GM18951 (cell line): Measurements from ENCODE around the gene ECHDC3.

ENCODE experiments used
- POLR2A ChIP-seq: IDR thresholded peaks from 4 replicates; pipeline ENCODE4 v1.6.1; 2011; ENCODE audit warnings: mild to moderate bottlenecking; ENCODE audit not compliant: insufficient read length, insufficient read depth; ENCODE audit errors: extremely low read depth
- in situ Hi-C: fragments of 300-500 bp; cut with MboI; formaldehyde crosslinking; loops from one replicate; pipeline ENCODE4 v1.12.0; 2022; ENCODE audit warnings: low sequenced_read_pairs, mixed read lengths, inconsistent platforms; ENCODE audit not compliant: unreplicated experiment

ECHDC3 gene

DNA sequence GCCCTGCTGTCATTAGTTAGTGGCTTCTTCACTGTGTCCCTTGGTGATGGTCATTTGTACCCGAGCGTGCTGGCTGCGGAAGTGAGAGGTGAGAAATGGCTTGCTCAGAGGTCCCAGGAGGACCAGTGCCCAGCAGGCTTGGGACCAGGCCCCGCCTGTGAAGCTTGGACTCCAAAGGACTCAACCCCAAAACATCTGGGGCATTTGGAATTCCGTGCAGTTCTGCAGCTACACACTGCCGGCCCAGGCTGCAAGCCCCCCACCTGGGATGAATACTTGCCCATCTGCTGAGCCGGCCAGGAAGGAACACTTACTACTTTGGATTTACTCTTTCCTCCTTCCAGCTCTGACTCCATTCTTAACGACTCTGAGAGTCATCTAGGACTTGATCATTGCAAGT is 18.0 kb downstream of the ECHDC3 start:
- in situ Hi-C loops: no loop called here
- TF ChIP-seq POLR2A: no peak

DNA sequence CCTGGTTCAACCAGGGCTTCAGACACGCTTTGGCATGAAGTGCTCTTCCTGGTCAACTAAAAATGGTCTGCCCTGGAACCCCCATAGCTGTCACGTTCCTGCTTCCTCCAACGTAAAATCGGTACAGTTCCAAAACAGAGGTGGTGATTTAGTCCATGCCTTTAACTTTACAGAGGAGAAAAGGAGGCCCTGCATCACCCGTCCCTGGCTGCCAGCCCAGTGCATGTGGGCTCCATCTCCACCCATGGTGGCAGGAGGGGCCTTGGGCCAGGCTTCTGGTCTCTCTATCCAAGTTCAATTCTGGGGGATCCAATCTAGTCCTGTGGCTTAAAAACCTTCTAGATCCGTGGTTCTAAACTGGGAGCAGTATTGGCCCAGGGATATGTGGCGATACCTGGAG is 18.7 kb downstream of the ECHDC3 start:
- in situ Hi-C loops: no loop called here
- no peak for TF ChIP-seq POLR2A

DNA sequence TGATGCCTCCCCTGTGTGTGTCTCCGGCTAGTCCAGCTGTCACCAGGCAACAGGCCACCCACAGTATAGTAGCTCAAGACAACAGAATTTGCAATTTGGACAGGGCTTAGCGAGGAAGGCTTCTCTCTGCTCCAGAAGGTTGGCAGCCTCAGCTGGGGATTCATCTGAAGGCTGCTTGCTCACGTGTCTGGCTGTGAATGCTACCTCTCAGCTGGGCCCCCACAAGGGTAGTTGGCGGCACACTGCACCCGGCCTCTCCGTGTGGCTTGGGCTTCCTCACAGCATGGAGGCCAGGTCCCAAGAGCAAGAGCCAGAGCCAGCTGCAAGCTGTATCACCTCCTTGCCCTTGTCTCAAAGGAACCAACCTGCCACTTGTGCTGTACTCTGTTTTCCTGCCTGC is 19.2 kb downstream of the ECHDC3 start:
- no peak for TF ChIP-seq POLR2A
- in situ Hi-C loops: no loop called here

DNA sequence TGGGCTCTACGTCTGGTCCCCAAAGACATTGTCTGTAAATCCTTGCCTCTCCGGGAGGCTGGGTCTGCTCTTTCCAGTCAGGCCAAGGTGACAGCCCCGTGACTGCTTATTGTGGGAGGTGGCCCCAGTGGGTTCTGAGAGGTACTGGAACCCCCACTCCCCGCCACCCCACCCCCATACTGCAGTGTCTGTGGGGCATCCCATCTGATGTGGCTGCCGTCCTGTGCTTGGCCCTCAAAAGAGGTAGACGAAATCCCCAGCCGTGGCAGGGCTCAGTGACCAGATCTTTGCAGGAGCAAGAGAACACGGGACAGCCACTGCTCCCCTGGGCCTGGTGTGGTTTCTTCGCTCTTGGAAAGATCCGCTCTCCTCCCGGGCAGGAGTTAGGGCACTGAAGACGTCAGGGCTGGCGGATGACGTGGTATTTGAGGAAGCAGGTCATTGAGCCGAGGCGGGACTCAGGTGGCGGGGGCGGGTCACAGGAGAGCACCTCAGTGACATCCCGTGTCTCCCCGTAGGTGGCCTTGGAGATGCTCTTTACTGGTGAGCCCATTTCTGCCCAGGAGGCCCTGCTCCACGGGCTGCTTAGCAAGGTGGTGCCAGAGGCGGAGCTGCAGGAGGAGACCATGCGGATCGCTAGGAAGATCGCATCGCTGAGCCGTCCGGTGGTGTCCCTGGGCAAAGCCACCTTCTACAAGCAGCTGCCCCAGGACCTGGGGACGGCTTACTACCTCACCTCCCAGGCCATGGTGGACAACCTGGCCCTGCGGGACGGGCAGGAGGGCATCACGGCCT is 20.7 kb downstream of the ECHDC3 start:
- in situ Hi-C loops: no loop called here
- no peak for TF ChIP-seq POLR2A

DNA sequence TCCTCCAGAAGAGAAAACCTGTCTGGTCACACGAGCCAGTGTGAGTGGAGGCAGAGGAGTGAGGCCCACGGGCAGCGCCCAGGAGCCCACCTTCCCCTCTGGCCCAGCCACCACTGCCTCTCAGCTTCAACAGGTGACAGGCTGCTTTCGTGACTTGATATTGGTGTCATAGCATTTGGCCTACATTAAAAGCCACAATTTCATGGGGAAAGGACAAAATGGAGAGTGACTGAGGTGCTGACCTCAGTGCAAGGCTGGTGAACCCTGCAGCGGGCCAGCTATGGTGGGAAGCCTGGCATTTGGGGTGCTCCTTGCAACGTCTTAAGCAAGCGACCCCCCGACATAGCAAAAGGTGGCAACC is 21.3 kb downstream of the ECHDC3 start:
- in situ Hi-C loops: no loop called here
- no peak for TF ChIP-seq POLR2A

DNA sequence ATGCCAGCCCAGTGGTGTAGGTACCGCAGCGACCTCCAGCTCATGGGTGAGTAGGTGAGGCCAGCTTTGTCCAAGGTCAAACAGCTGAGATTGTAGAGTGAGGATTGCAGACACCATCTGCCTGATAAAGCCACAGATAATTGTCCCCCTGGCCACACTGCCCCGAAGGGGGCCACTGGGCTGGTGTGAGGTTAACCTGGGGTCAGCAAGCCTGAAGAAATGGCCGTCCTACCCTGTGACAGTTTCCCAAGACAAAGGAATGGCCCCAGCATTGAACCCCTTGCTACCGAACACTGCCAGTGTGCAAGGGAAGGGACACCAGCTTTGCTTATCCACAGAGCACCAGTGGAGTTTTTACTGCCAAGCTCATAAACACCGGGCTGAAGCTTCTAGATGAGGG is 23.0 kb downstream of the ECHDC3 start:
- no peak for TF ChIP-seq POLR2A
- in situ Hi-C loops: no loop called here

DNA sequence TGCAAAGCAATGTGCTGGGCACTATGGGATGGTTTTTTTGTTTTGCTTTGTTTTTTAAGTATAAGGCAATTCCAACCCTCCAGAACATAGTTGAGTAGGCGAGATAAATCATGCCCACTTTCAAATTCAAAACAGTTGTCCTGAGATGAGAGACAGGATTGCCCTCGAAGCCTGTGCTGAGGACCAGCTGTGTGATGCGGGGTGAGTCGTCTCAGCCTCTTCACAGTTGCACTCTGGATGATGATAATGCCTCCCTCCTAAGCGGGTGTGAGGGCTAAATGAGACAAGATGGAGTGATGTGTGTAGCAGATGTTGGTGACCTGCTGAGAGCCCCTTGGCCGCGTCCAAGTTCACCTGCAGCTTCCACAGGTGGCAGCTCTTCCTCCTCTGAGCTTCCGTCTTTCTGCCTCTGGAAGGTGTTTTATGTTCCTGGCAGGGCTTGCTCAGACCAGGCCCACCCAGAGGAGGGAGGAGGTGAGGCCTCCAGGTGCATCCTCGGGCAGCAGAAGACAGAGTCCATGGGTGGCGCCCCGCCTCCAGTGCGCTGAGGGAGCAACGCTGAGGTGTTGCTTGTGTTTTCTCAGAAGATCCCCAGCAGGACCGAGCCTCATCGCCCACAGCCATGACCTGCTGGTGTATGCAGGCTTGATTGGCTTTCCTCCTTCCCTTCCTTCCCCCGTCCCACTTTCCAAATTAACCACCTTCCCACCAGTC is 30.6 kb downstream of the ECHDC3 start:
- TF ChIP-seq POLR2A: no peak
- in situ Hi-C loops: no loop called here

DNA sequence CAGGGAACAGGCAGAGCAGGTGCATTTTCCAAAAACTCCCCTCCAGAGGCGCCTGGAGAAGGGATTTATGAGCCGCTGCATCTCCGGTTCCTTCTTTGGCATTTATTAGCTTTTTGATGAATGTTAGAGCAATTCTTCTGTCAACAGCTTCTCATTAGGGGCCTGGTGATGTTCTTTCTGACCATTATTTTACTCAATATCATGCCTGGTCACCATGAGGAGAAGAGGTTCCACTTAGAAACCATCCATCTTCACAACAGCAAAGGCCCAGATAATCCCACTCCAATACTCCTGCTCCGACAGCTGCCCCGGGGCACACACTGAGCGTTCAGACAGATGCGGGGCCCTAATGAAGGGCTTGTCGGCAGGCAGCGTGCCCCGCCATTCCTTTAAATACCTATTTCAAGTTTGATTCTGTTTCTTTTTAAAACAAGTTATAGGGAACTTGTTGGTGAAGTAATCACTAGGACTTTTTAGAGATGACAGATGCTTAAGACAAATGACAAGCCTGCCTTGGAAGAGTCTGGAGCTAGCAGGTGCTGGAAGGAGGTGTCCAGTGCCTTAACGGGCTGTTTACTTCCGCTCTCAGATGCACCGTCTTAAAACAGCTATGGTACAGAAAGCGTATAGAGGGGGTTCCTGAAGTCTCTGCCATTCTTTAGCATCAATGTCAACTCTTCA is 31.7 kb downstream of the ECHDC3 start:
- in situ Hi-C loops: no loop called here
- TF ChIP-seq POLR2A: no peak

DNA sequence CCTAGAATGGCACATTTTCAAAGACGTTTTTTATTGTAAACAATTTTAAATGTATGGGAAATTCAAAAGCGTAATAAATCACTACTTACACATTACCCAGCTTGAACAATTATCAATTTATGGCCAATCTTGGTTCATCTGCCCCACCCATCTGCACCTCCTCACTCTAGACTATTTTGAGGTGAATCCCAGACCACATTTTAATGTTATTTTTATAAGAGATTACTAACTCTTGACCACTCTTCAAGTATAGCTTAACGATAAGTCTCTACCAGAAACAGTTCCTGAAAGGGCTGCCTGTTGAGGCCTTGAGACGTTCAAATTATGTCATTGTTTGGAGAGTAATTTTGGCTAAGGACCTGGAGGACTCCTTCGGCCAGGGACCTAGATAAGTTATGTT is 33.2 kb downstream of the ECHDC3 start:
- TF ChIP-seq POLR2A: no peak
- in situ Hi-C loops: no loop called here

DNA sequence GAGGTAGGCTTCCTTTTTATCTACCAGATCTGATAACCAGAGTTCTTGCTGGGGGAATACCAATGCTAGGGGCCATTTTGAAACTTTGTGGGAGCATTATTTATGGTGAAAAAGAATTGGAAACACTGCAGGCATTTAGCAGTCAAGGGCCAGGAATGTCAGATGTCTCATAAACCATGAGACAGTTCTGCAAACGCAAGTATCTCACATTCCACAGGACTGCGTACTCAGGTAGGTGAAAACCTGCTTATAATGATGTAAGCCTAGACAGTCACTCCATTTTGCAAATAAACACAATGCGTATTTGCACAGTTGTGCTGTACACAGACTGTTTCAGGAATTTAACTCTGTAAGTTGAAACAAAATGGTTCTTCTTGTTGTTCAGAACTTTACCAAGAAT is 33.9 kb downstream of the ECHDC3 start:
- in situ Hi-C loops: no loop called here
- no peak for TF ChIP-seq POLR2A

DNA sequence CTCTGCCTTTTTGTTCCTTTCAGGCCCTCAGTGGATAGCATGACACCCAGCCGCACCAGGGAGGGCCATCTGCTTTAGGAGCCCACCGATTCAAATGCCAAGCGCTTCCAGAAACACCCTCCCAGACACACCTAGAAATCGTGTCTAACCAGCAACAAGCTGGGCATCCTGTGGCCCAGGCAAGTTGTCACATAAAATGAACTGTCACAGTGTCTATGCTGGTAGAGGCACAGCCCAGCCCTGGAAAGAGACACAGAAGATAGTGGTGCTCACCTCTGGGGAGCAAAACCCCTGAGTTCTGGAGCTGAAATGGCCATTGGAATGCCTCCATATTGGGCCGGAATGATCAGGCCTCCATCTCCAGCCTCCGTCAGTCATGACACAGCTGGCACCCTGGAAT is 38.9 kb downstream of the ECHDC3 start:
- in situ Hi-C loops: no loop called here
- no peak for TF ChIP-seq POLR2A

DNA sequence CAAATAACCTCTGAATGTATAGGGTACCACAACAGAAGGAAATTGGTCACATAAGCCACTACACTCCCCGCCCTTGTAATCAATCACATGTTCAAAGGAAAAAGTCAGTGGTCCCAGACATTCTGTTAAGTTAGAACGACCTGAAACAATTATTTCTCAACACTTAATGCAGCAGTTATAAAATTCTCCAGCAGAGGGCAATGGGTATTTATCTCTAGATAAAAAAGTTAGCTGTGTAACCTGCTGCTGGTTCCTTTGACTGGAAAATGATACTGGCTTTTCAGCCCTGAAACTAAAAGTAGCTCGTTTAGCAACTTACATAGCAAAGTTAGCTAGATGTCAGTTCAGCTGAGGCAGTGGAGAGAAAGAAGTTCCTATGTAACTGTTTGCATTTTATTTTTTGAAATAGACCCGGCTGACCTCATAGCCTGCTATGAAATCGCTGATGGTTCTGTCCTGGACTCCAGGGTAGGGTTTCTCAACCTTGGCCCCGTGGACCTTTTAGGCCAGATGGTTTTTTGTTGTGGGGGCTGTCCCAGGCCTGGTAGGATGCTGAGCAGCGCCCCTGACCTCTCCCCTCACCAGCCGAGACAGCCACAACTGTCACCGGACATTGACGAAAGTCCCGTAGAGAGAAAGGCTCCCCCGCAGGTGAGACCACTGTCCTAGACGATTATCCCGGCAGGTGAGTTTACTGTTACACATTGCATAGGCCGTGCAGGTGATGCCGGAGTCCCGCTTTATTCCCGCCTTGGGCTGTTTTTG is 40.8 kb downstream of the ECHDC3 start:
- no peak for TF ChIP-seq POLR2A
- in situ Hi-C loops: no loop called here

DNA sequence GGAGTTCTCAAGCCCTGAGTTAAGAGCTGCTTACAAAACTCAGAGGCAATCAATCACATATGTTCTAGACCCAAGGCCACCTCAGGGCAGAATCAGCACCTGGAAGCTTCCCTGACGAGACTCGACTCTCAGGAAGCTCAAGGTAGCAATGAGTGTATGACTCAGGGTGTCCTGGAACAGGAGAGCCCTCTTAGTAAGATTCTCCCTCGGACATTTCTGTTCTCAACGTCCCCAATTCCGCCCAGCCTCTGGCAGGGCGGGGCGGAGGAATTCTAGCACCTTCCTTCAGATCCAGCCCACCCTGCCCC is 41.3 kb downstream of the ECHDC3 start:
- no peak for TF ChIP-seq POLR2A
- in situ Hi-C loops: no loop called here

DNA sequence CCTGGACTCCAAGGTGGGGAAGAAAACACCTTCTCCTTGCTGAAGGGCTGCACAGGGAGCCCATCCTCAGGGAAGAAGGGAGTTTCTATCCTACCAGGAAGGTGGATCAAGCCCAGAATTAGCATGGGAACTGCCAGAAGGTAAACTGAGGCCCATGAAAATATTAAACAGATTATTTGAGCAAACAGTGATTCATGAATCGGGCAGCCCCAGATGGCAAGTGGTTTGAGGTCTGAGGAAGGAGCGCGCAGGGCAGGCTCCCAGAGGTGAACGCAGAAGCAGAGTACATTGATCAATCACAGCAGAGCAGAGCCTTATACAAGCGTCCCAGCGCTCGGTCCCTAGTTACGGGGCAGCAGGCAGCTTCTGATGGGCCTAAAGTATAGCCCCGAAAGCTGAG is 45.2 kb downstream of the ECHDC3 start:
- TF ChIP-seq POLR2A: no peak
- in situ Hi-C loops: no loop called here

DNA sequence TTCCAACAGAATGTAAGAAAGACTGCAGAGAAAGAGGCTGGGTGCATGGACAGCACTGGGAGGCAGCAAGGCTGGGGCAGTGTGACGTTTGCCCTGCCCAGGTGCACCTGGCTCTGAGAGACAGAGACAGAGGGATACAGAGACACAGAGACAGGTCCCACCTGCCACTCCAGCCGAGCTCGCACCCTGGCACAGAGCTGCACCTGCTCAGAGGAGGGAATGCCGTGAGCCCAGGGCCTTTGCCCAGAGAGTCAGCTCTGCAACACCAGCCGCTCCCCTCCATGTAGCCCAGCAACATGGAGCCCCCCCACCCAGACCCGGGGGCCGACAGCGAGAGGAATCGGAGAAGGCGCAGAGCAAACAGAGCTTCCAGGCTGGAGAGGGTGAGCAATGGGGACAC is 45.7 kb downstream of the ECHDC3 start:
- TF ChIP-seq POLR2A: no peak
- in situ Hi-C loops: no loop called here
